ENCODE results near the gene RASSF8. TPM values are rescaled to one million over a fixed set of nuclear protein-coding genes. Genes with fewer than 3 reads are reported as not detected.

RASSF8 gene
- polyA plus RNA-seq, 1 donor (not counting 4 experiments of a cell fraction or from before 2014, with no cell fraction given), result 10.5 TPM

DNA sequence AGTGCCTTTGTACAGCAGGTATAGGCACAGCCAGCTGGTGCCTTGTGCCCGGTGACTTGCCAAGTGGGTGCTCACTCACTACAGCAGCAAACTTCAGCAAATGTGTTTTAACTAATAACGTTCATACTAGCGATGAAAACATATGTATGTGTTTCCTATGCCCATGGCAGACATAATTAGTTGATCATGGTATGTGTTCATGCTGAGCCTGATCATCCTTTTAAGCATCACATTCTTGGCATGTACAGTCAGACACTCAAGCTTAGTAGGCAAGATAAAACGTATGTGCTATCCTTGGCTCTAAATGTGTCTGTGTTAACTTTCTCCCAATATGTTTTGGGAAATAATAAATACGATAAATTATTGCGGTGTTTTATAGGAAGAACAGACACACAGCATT, 55.6 kb downstream of the RASSF8 start:
- H3K9ac ChIP-seq (ENCODE audit: control insufficient read depth, extremely low read depth, insufficient read depth, low read length), result no peak overlapping the region
- FAIRE-seq, result peak; percentile 17
- H4K20me1 ChIP-seq (ENCODE audit: control insufficient read depth, extremely low read depth, insufficient read depth, low read length), result no peaks in the 10 kb centered on the region
- no peak overlapping the region for H3K4me3 ChIP-seq (ENCODE audit: control insufficient read depth in 2 of 3, extremely low read depth in 1 of 3, insufficient read depth in 2 of 3, low read depth in 1 of 3, low read length in 3 of 3)
- no peaks in the 10 kb centered on the region for H3K9me1 ChIP-seq (ENCODE audit: control insufficient read depth, extremely low read depth, insufficient read depth, low read length)
- peaks cover 9% of the 10 kb centered on the region for H3K79me2 ChIP-seq (ENCODE audit: control insufficient read depth, insufficient read depth, low read length)
- H3K4me1 ChIP-seq (ENCODE audit: control insufficient read depth, extremely low read depth, insufficient read depth, low read length), result peaks cover 21% of the 10 kb centered on the region
- no peak overlapping the region for H3K27ac ChIP-seq (ENCODE audit: control insufficient read depth, insufficient read depth, low read length)
- no peak overlapping the region for H3K4me2 ChIP-seq (ENCODE audit: control insufficient read depth, extremely low read depth, insufficient read depth, low read depth, low read length)
- no peak for DNase-seq (ENCODE audit: low read depth, low spot score)
- dilution Hi-C loops (cut with MboI; ENCODE audit: extremely low pct_ligation_motif_present, low sequenced_read_pairs), result no loop called here
- H3K36me3 ChIP-seq (ENCODE audit: control insufficient read depth in 2 of 2, extremely low read depth in 1 of 2, insufficient read depth in 2 of 2, low read length in 2 of 2), result no peaks in the 10 kb centered on the region
- TF ChIP-seq EZH2 (IDR thresholded peaks at IDR 0.05; ENCODE audit: low read length), result no peak
- TF ChIP-seq, protein P1, sequence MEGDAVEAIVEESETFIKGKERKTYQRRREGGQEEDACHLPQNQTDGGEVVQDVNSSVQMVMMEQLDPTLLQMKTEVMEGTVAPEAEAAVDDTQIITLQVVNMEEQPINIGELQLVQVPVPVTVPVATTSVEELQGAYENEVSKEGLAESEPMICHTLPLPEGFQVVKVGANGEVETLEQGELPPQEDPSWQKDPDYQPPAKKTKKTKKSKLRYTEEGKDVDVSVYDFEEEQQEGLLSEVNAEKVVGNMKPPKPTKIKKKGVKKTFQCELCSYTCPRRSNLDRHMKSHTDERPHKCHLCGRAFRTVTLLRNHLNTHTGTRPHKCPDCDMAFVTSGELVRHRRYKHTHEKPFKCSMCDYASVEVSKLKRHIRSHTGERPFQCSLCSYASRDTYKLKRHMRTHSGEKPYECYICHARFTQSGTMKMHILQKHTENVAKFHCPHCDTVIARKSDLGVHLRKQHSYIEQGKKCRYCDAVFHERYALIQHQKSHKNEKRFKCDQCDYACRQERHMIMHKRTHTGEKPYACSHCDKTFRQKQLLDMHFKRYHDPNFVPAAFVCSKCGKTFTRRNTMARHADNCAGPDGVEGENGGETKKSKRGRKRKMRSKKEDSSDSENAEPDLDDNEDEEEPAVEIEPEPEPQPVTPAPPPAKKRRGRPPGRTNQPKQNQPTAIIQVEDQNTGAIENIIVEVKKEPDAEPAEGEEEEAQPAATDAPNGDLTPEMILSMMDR (optimal IDR thresholded peaks at IDR 0.05 in 1 of 3, IDR thresholded peaks at IDR 0.05 in 1 of 3, conservative IDR thresholded peaks at IDR 0.05 in 1 of 3; ENCODE audit: extremely low read depth in 1 of 3, insufficient read depth in 2 of 3, low read length in 3 of 3), result no peak
- H2AFZ ChIP-seq (ENCODE audit: control insufficient read depth, low read length), result no peak overlapping the region
- no peaks in the 10 kb centered on the region for H3K27me3 ChIP-seq (ENCODE audit: control insufficient read depth, extremely low read depth, insufficient read depth, low read length)
- no peaks in the 10 kb centered on the region for H3K9me3 ChIP-seq (ENCODE audit: control insufficient read depth, low read depth, low read length)

DNA sequence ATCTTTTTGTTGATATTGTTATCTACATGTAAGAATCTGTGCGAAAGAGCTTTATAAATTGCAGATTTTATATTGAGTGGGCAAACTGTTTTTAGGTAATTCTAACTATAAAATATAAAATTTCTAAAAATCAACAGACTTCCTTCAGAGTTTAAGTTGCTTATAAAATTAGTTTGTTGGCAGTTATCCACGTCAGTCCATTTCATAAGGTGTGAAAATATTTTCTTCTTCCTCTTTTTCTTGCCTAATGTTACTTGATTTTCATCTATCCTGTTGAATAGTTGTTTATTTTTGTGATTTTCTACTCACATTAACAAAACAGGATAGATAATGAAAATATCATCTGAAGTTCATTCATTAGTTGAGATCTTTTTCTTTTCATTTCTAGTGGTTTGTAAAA, 58.0 kb downstream of the RASSF8 start:
- Histone ChIP-seq H3K27me3 (ENCODE audit: control insufficient read depth, extremely low read depth, insufficient read depth, low read length) (no peaks in the 10 kb centered on the region), H3K79me2 (ENCODE audit: control insufficient read depth, insufficient read depth, low read length) (peaks cover 9% of the 10 kb centered on the region), H3K4me3 (ENCODE audit: control insufficient read depth in 2 of 3, extremely low read depth in 1 of 3, insufficient read depth in 2 of 3, low read depth in 1 of 3, low read length in 3 of 3) (no peak overlapping the region), H4K20me1 (ENCODE audit: control insufficient read depth, extremely low read depth, insufficient read depth, low read length) (no peaks in the 10 kb centered on the region), H3K4me2 (ENCODE audit: control insufficient read depth, extremely low read depth, insufficient read depth, low read depth, low read length) (no peak overlapping the region), H3K36me3 (ENCODE audit: control insufficient read depth in 2 of 2, extremely low read depth in 1 of 2, insufficient read depth in 2 of 2, low read length in 2 of 2) (no peaks in the 10 kb centered on the region), H3K9me3 (ENCODE audit: control insufficient read depth, low read depth, low read length) (no peaks in the 10 kb centered on the region), H2AFZ (ENCODE audit: control insufficient read depth, low read length) (no peak overlapping the region), H3K9ac (ENCODE audit: control insufficient read depth, extremely low read depth, insufficient read depth, low read length) (no peak overlapping the region), H3K4me1 (ENCODE audit: control insufficient read depth, extremely low read depth, insufficient read depth, low read length) (peaks cover under 1% of the 10 kb centered on the region), H3K27ac (ENCODE audit: control insufficient read depth, insufficient read depth, low read length) (no peak overlapping the region), H3K9me1 (ENCODE audit: control insufficient read depth, extremely low read depth, insufficient read depth, low read length) (no peaks in the 10 kb centered on the region)
- dilution Hi-C loops (cut with MboI; ENCODE audit: extremely low pct_ligation_motif_present, low sequenced_read_pairs), result no loop called here
- DNase-seq (ENCODE audit: low read depth, low spot score) (no peak), FAIRE-seq (no peak)
- no peak for TF ChIP-seq EZH2 (IDR thresholded peaks at IDR 0.05; ENCODE audit: low read length)
- TF ChIP-seq, protein P1 (optimal IDR thresholded peaks at IDR 0.05 in 1 of 3, IDR thresholded peaks at IDR 0.05 in 1 of 3, conservative IDR thresholded peaks at IDR 0.05 in 1 of 3; ENCODE audit: extremely low read depth in 1 of 3, insufficient read depth in 2 of 3, low read length in 3 of 3), result no peak

Data from keratinocyte (primary cell).